Renal cortex interstitium (tissue), 11 donors: Measurements from ENCODE around the gene SREBF2. TPM values are rescaled to one million over a fixed set of nuclear protein-coding genes. Genes with fewer than 3 reads are reported as not detected.
A peak's percentile ranks its signal among the peaks of the same experiment; 100 is the strongest.

Experiments
- DNase-seq, 11 donors: peaks; one replicate each; pipeline ENCODE4 v3.0.0-alpha.2; 2013; ENCODE audit warnings: low read depth in 9 of 11, low spot score in 4 of 11; ENCODE audit errors: extremely low read depth in 1 of 11
- polyA plus RNA-seq, 3 donors: library from polyadenylated mRNA; unstranded; fragments of 120-200 nt; gene quantifications; one replicate each; pipeline ENCODE4 v1.2.1, GENCODE V29; 2013; ENCODE audit not compliant: insufficient read length in 3 of 3

Gene SREBF2
- polyA plus RNA-seq, 3 donors: 102 to 103 (median 102) TPM

DNA sequence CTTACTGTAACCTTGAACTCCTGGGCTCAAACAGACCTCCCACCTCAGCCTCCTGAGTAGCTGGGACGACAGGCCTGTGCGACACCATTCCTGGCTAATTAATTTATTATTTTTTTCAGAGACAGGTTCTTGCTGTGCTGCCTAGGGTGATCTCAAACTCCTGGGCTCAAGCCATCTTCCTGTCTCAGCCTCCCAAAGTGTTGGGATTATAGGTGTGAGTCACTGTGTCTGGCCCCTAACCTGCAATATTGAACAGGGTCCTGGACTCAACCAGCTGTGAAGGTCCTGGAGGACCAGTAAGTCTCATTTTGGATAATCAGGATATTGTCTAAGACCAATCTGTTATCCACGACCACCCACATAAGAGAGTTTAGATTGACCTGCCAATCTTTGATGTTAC is 17.2 kb upstream of the SREBF2 start:
- no peak for DNase-seq

DNA sequence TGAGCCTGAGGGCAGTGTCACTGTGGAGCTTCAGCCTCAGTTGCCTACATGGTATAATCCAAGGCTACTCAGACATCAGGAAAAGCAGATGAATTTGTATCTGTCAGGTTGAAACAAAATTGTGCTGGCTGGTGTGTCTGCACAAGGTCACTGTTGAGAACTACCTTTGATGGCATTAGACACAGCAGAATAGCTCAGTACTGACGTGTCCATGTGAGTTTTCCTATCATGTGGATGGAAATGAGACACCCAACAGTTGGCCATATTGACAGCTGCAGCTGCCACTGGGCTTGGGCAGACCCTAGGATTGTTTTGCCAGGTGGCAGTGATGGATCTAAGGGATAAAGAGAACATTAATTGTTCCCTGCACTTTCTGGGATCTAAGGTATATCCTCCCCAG is 16.7 kb upstream of the SREBF2 start:
- DNase-seq: no peak

DNA sequence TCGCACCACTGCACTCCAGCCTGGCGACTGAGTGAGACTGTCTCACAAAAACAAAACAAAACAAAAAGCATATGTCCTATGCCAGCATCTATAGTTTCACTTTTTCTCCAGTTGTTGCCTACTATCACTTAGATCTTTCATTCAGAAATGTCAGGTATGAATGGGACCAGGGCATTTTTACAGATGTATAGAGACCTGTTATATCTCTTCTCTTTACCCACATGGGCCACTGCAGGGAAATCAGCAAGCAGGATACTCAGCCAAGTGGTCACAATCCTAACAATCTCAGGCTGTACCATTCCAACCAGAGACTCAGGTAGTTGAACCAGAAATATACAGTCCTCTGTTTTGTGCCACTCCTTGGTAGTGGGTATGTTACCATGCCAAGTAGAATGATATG is 16.0 kb upstream of the SREBF2 start:
- DNase-seq: no peak

DNA sequence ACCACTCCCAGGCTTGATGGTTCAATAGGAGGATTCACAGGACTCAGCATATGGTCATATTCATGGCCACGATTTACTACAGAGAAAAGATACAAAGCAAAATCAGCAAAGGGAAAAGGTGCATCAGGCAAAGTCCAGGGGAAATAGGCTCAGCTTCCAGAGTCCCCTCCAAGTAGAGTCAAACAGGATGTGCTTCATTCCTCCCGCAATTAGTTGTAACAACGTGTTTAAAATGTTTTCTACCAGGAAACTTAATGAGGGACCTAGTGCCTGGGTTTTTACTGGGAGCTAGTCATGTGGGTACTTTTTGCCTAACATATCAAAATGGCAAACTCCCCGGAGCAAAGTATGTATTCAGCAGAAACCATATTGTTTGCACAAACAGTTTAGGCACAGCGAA is 14.9 kb upstream of the SREBF2 start:
- DNase-seq: no peak

DNA sequence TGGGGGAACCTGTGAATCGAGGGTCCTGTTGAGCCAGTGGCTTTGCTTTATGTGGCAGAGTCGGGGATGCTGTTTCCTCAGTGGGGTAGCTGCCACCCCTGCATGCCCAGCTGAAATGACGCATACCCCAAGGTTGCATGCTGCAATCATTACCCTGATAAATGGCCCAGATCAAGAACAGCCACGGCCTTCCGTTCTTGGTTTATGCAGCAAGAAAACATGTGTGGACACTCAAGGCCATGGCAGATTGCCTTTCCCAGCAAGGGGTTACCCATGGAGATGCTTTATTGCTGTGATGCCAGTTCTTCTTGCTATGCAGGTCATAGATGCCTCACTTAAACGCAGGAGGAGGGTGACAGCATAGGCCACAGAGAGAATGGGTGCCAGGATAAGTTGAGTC is 14.3 kb upstream of the SREBF2 start:
- DNase-seq: no peak

DNA sequence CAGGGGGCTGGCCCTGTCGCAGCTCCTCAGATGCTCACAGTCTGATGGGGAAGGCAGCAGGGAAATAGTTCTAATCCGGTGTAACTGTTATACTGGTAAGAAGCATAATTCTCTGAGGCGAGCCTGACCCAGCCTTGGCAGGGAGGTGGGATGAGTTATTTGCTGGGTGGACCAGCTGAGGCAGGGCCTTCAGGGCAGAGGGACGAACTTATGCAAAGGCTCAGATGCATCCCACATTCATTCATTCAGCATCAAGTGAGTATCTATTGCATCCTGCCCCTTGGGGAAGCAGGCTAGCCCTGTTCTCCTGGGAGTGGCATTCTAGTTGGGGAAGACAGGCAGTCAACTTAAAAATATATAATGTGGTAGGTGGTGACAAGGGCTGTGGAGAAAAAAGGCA is 13.6 kb upstream of the SREBF2 start:
- DNase-seq: no peak

DNA sequence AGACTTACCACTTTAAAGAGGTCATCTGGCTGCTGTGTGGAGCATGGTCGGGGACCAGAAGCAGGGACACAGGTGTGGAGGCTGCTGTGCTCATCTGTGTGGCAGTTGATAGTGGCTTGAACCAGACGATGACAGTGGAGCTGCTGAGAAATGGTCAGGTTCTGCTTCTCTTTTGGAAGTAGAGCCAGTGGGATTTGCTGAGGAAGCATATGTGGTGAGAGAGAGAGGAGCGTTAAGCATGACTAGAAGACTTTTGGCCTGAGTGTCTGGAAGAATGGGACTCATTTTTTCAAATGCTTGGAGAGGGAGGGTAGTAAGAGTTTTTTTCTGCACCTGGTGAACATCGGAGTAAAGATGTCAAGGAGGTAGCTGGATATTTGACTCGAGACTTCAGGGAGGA is 12.5 kb upstream of the SREBF2 start:
- DNase-seq: no peak

DNA sequence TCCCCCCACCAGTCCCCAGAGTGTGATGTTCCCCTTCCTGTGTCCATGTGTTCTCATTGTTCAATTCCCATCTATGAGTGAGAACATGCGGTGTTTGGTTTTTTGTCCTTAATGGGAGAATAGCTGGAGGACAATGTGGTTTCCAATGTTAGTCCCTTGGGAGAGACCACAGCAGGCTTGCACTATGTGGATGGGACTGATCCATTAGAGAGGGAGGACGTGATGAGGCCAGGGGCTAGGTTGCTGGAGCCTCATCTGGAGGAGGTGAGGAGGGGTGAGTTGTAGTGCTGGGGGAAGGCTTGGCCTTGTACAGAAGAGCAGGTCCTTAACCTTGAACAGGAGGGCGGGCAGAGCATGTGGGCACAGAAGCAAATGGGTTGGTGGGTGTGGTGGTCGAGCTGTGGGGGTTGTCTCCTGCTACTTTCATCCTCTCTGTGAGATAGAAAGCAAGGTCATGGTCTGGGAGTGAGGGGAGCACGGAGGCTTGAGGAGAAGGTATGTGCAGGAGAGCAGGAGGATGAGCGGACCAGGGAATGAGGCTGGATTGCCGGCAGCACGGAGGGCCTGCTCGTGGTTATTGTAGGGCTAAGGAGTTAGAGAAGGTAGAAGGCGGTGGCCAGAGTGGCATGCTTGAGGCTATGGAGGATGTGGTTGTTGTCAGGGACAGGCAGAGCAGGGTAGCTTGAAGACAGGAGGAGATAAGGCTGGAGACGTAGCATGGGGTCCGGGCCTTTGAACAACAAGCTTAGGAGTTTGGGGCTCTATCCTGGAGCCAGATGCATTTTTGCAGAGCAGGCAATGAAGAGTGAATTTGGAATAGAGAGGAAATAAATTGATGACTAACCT is 11.2 kb upstream of the SREBF2 start:
- no peak for DNase-seq

DNA sequence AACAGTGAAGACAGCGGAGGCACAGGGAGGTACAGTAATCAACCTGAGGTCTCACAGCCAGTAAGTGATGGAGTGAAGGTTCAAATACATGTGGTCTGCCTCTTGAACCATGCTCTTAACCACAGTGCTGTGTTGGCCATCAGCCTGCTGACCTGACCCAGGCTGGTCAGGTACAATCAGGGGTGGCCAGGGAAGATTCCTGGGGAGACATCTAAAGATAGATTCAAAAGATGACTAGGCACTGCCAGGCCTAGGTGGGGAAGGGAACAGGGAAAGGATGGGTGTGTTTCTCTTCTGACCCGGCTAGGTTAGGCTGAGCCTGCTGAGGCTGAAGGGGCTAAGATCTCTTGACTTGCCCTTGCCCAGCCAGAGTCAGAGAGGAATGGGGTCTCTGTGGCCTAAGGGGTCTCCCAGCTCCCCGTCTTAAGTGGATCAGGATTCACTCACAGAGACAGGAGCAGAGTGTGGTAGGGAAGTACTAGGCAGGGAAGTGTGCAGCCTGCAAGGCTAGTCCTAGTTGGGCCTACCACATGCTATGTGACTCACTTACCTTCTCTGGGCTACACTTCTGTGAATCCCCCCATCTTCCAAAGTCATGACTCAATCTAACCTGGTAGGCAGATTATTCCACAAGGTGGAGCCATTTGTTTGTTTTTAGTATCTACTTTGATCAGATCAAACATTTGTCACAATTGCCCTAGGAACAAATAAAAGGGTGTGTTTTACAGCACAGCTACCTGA is 10.4 kb upstream of the SREBF2 start:
- DNase-seq: peak in 2 of 11 donors; percentile 25 to 37

DNA sequence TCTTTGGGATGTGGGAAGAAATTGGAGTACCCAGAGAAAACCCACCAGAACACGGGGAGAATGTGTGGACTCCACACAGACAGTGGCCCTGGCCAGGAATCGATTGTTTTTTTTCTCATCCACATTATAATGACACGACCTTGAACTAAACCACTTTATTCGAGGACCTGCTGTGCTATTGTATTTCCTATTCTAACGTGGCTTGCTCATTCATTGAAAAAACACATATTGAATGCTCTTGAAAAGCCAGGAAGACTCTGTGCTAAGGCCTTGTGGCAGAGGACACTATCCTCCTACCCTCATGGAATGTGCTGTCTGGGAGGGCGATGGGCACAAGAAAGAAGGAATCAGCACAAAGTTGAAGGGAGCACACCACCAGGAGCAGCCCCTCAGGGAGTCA is 9.1 kb upstream of the SREBF2 start:
- DNase-seq: no peak

DNA sequence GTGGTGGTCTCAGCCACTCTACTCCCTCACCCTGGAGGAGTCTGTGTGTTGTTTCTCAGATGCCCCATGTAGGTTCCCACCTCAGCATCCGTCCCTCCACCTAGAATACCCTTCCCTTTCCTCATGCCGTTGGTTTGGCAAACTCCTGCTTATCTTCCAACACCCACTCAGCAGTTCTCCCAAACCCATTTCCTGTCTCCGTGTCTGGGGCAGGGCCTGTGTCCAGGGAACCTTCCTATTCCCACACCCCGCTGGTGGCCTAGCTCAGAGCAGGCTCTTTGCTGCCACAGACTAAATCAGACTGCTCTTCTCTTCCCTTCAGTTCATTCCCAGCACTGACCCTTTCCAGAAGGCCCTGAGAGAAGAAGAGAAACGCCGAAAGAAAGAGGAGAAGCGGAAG is 7.5 kb upstream of the SREBF2 start:
- DNase-seq: no peak

DNA sequence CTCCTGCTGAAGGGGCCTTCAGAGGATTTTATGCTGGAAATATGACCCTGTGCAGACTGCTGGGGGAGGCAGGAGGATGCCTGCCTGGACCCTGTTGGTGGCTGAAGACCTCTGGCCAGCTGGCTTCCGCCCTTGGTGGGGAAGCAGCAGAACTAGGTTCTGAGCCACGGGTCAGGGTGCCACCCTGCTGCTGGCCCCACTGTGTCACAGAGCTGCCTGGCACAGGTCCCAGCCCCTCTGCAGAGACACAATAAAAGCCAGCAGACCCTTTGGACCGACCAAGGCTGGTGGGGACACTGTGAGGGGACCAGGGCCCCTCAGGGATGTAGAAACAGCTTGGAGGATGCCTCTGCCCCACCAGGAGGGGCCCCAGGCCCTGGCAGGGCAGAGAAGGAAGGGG is 6.9 kb upstream of the SREBF2 start:
- no peak for DNase-seq

DNA sequence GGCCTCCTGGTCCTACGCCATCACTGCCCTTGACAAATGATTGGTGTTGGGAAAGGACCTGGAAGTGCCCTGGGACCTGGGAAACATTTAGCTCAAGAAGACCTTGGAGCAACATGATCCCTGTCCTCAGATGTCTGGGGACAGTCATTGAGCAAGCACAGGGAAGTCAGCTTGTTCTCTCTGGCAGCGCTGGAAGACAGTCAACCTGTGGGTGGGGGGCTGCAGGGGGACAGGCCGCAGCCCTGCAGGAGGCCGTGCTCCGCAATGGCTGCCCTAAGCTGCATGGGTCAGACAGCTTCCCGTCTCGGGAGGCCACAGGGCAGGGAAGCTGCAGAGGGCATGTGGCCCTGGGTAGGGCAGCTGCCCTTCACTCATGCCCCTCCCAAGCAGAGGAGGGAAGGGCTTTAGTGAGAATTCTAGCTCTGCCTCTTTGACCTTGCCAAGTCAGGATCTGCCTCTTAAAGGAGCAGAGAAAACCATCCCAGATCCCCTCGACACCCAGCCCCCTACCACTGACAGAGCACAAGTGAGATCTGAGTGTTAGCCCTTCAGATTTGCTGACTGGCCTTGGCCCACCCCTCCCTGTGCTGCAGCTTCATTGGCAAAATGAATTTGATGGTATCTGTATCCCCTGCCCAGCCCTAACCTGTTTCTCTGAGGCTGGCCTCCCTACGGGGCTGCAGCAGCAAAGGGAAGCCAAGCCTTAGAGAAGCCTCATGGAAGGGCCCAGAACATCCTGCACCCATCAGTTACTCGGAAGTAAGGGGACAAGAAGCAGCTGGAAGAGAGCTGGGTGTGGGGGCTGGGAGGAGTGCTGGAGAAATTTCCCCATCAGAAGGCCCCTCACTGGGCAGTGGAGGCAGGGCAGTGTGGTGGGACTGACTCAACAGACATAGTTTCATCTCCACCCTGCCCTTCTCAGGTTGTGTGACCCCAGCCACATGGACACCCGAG is 6.2 kb upstream of the SREBF2 start:
- peak in 1 of 11 donors; percentile 31 for DNase-seq

DNA sequence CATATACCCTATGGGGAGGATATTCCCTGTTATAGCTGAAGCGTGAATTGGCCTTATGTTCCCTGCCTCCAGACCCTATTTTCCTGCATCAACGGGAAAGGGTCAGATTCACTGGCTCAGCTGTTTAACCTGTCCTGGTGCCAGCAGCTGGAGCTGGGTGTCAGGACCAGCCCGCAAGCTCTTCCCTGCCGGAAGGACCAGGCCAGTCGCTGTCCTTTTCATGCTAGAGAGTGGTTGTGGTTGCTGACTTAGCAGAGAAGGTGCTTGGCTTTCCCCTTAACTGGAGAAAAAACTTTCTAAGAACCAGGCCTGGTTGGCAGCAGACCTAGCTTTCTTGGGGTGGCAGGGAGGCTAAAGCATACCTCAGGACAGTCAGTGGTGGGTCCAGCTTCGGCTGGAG is 5.2 kb upstream of the SREBF2 start:
- no peak for DNase-seq

DNA sequence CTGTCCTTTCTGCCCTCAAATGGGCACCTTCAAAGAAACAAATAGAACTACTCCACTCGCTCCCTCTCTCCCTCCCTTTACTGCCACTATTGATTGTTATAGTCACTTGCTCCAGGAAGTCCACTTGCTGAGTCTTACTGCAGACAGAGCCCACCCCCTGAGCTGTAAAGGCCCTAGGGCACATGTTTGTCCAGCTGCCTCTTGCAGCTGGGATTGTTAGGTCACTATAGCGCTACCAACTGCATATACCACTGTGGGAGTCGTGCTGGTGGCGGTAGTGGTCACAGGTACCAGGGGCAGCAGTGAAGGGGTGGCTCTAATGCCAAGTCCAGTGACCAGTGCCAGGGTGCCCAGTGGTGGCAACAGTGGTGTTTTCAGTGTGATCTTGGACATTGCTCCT is 4.4 kb upstream of the SREBF2 start:
- DNase-seq: no peak

DNA sequence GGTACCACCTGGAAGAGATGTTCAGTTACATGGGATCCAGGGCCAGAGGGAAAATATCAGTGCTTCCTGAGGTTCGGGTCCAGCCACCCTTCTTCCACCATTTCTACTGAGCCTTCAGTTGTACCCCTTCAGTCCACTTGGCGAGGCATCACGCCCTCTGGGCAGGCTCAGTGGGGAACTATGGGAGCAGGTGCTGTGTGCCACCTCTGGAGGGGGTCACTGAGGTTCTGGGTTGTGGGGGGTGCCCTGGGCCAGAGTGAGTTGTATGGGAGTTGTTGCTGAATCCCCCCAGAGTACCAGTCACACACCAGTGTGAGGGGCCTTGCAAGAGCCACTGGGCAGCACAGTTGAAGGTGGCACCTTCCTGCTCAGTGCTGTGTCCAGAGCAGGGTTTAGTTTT is 2.7 kb upstream of the SREBF2 start:
- no peak for DNase-seq

DNA sequence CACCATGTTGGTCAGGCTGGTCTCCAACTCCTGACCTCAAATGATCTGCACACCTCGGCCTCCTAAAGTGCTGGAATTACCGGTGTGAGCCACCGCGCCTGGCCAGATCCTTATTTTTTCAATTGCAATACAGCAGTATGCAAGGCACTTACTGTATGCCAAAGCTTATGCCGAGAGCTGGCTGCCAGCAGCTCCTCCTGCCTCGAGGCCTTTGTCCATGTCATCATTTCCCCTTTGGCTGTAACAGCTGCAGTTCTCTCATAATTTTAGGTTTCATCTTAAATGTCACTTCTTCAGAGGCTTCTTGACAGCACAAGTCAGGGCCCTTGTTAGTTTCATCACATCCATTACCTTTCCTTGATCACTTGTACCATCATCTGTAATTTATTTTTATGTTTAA is 1.5 kb upstream of the SREBF2 start:
- DNase-seq: no peak

DNA sequence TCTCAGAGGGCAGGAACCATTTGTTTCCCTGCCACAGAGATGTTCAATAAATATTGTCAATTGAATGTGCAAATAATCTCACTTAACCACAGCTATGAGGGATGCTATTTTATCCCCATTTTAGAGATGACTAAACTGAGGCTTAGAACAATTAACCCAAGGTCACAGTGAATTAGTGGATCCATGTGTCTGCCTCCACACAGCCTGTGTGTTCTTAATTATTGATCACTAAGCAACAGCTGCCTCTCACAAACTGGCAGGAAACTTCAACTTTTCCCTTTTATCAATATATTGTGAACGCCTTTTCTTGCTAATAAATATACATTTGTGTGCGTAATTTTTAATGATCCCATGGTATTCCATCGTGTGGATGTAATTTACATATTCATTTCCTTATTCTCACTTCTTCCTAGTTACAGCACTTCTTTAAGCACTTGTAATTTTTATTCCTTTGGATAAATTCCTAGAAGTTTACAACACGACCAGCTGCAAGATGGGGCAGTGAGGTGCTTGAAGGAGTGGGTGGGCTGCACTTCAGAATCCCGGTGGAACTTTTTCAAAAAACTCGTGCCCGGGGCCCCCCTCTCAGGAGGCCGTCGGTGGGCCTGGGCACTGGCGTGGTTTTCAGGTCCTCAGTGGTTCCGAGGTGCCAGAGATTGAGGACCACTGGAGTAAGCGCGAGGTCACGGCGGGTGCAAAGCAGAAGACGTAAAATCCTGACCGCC is 915 bp upstream of the SREBF2 start:
- peak in 2 of 11 donors; percentile 17 to 27 for DNase-seq
